Skeletal muscle tissue (tissue), 4 donors: ENCODE results near the gene KCNC3. TPM values are rescaled to one million over a fixed set of nuclear protein-coding genes. Genes with fewer than 3 reads are reported as not detected.

Source experiments
- H3K27ac ChIP-seq: one replicate; pipeline ENCODE4 v1.7.0; 2013; ENCODE audit warnings: mild to moderate bottlenecking, low read depth, low read length, inconsistent platforms
- H3K27me3 ChIP-seq, 3 donors: one replicate each; pipeline ENCODE4 v1.7.0; 2013; ENCODE audit warnings: low read length in 3 of 3; ENCODE audit not compliant: control insufficient read depth in 3 of 3, insufficient read depth in 3 of 3
- H3K36me3 ChIP-seq, 3 donors: one replicate each; pipeline ENCODE4 v1.7.0; 2013; ENCODE audit warnings: low read length in 3 of 3; ENCODE audit not compliant: control insufficient read depth in 3 of 3, insufficient read depth in 3 of 3
- H3K4me1 ChIP-seq, 3 donors: one replicate each; pipeline ENCODE4 v1.7.0; 2013; ENCODE audit warnings: low read length in 3 of 3, mild to moderate bottlenecking in 3 of 3; ENCODE audit not compliant: control insufficient read depth in 3 of 3, insufficient read depth in 3 of 3
- H3K4me3 ChIP-seq, 3 donors: one replicate each; pipeline ENCODE4 v1.7.0; 2013; ENCODE audit warnings: low read length in 3 of 3
- H3K9ac ChIP-seq, 3 donors: one replicate each; pipeline ENCODE4 v1.7.0; 2013; ENCODE audit warnings: low read length in 3 of 3, mild to moderate bottlenecking in 3 of 3, moderate library complexity in 2 of 3, low read depth in 1 of 3
- H3K9me3 ChIP-seq, 3 donors: one replicate each; pipeline ENCODE4 v1.7.0; 2013; ENCODE audit warnings: low read length in 3 of 3; ENCODE audit not compliant: control insufficient read depth in 3 of 3
- total RNA-seq: library from RNA; depleted of rRNA; stranded (reverse); fragments of >200 nt; gene quantifications from one replicate; pipeline ENCODE4 v1.2.3, GENCODE V29; 2014
- donor health status: Osteomylitis.

Gene KCNC3
- total RNA-seq, 1 donor from 2014 or later: under 0.01 TPM

GRCh38 chr19:50268041-50268440 lies 61.1 kb downstream of the KCNC3 start:
- Histone ChIP-seq H3K9ac (no peak overlapping the region), H3K36me3 (peaks cover 35 to 47% (median 45%) of the 10 kb centered on the region in 3 donors), H3K4me1 (no peaks in the 10 kb centered on the region), H3K27me3 (no peaks in the 10 kb centered on the region), H3K27ac (no peak overlapping the region), H3K9me3 (no peaks in the 10 kb centered on the region), H3K4me3 (no peak overlapping the region)

- Histone ChIP-seq H3K9me3 (no peaks in the 10 kb centered on the region), H3K9ac (no peak overlapping the region), H3K36me3 (peaks cover 28 to 43% (median 40%) of the 10 kb centered on the region in 3 donors), H3K4me1 (no peaks in the 10 kb centered on the region), H3K27ac (no peak overlapping the region), H3K27me3 (no peaks in the 10 kb centered on the region), H3K4me3 (no peak overlapping the region)
Observed at GRCh38 chr19:50266896-50267295, 62.3 kb downstream of the KCNC3 start.

- no peak overlapping the region for H3K4me3 ChIP-seq
- H3K9ac ChIP-seq: no peak overlapping the region
- H3K9me3 ChIP-seq: no peaks in the 10 kb centered on the region
- no peaks in the 10 kb centered on the region for H3K27me3 ChIP-seq
- H3K36me3 ChIP-seq: peaks cover 24 to 42% (median 37%) of the 10 kb centered on the region in 3 donors
- no peaks in the 10 kb centered on the region for H3K4me1 ChIP-seq
- no peak overlapping the region for H3K27ac ChIP-seq
Observed at GRCh38 chr19:50266041-50266440, 63.1 kb downstream of the KCNC3 start.

- Histone ChIP-seq H3K27ac (no peak overlapping the region), H3K4me3 (no peak overlapping the region), H3K4me1 (no peaks in the 10 kb centered on the region), H3K36me3 (peaks cover 28 to 48% (median 40%) of the 10 kb centered on the region in 3 donors), H3K9me3 (no peaks in the 10 kb centered on the region), H3K27me3 (no peaks in the 10 kb centered on the region), H3K9ac (no peak overlapping the region)
Observed at GRCh38 chr19:50264483-50265186, 64.5 kb downstream of the KCNC3 start.

- Histone ChIP-seq H3K27ac (no peak overlapping the region), H3K9ac (no peak overlapping the region), H3K27me3 (no peaks in the 10 kb centered on the region), H3K4me3 (no peak overlapping the region), H3K36me3 (peaks cover 26 to 44% (median 34%) of the 10 kb centered on the region in 3 donors), H3K4me1 (no peaks in the 10 kb centered on the region), H3K9me3 (no peaks in the 10 kb centered on the region)
Observed at GRCh38 chr19:50263176-50263575, 66.0 kb downstream of the KCNC3 start.

Other genes starting within 250 kb of the KCNC3 start
- gene IZUMO2, start 166.1 kb downstream of the KCNC3 start, total RNA-seq: not detected
- gene MYH14, start 125.8 kb downstream of the KCNC3 start, total RNA-seq: 30.3 TPM
- not detected for gene NAPSA, start 36.3 kb upstream of the KCNC3 start, total RNA-seq
- 32.9 TPM for gene NR1H2, start 47.1 kb upstream of the KCNC3 start, total RNA-seq
- 19.8 TPM for gene POLD1, start 55.0 kb upstream of the KCNC3 start, total RNA-seq
- under 0.01 TPM for gene SPIB, start 89.6 kb upstream of the KCNC3 start, total RNA-seq
- 119 TPM for gene MYBPC2, start 103.5 kb upstream of the KCNC3 start, total RNA-seq
- 29.2 TPM for gene EMC10, start 147.1 kb upstream of the KCNC3 start, total RNA-seq
- 0.52 TPM for gene GARIN5A, start 147.5 kb upstream of the KCNC3 start, total RNA-seq
- 13.0 TPM for gene JOSD2, start 181.8 kb upstream of the KCNC3 start, total RNA-seq
- not detected for gene ASPDH, start 184.5 kb upstream of the KCNC3 start, total RNA-seq
- 5.2 TPM for gene LRRC4B, start 239.1 kb upstream of the KCNC3 start, total RNA-seq